Adrenal gland (tissue), 5 donors: Measurements from ENCODE around the gene SPARC.

Source experiments
- CTCF ChIP-seq, 6 experiments: fragments of 450-650 bp in 4 of 6; fragments of 200-600 bp in 2 of 6; sonication (generic) in 1 of 6; IDR thresholded peaks; 1 replicate in 5 of 6; 2 replicates in 1 of 6; pipeline versions ENCODE4 v1.5.1 to v1.8.0; 2016 to 2021; ENCODE audit warnings: antibody characterized with exemption in 6 of 6, mild to moderate bottlenecking in 2 of 6, moderate library complexity in 1 of 6
- POLR2A ChIP-seq, 2 donors: fragments of 450-650 bp; IDR thresholded peaks; one replicate each; pipeline ENCODE4 v1.6.1; 2017; ENCODE audit warnings: antibody characterized with exemption in 2 of 2, mild to moderate bottlenecking in 2 of 2, moderate library complexity in 1 of 2
- donor health status: DM: no; HTN: no; CAD: no.

GRCh38 chr5:151724360-151724759 is 37.6 kb upstream of the SPARC start:
- no peak for TF ChIP-seq POLR2A (IDR thresholded peaks at IDR 0.05)
- TF ChIP-seq CTCF (IDR thresholded peaks at IDR 0.05) = no peak
